Activated CD8-positive, alpha-beta memory T cell treated with anti-CD3 and anti-CD28 coated beads for 1 hour (primary cell): Measurements from ENCODE around the gene IRAK2.
"Not testable (repeated sequence)": the region's sequence is repeated elsewhere in the genome, so short reads cannot be mapped to it uniquely, and the experiment has no call there.

Source experiments
- DNase-seq, 2 donors: peaks; one replicate each; pipeline ENCODE4 v3.0.0-alpha.2; 2020; ENCODE audit warnings: low read depth in 1 of 2; ENCODE audit errors: extremely low read depth in 1 of 2

Gene IRAK2

GRCh38 chr3:10164546-10165393, at the start of gene IRAK2:
Gene IRAK2, plus strand, starts transcription at chr3:10164919. Its CDS starts 36 bp downstream, at chr3:10164955.
- peak in 1 of 2 donors; percentile 47 for DNase-seq

DNA sequence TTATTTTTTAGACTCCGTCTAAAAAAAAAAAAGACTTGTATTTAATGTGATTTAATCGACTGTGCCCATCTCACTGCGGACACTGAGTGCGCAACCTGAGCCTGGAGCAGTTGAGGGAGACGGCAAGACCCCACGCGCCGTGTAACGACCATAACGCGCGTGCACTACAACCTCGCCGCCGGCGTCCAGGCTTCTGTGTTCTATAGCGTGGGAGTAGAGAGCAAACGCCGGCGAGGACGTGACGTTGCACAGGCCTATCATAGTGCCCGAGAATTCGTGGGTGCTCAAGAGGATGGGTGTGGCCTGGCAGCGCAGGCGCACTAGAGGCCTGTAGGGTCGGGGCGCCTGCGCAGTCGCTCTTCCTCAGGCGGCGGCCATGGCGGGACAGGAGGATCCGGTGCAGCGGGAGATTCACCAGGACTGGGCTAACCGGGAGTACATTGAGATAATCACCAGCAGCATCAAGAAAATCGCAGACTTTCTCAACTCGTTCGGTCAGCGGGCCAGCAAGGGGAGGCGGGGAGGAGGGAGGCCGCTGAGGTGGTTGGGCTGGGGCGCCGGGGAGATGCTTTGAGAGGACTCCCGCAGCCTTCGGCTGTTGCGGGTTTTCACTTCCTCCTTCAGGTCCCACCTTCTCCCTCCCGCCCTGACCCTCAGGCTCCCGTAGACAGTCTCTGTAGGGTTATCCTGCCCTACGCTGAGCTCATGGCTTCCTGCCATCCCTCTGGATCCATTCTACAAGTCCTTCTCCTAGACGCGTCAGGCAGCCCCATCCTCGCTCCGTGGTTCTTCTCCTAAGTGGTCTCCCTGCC, 49.2 kb upstream of the IRAK2 start, which contains the start of gene BRK1:
Gene BRK1, plus strand, starts transcription at position 350 of the 812 bp plus-strand sequence. Its CDS starts 27 bp downstream, at position 377.
- DNase-seq: peak; percentile 85 to 88

DNA sequence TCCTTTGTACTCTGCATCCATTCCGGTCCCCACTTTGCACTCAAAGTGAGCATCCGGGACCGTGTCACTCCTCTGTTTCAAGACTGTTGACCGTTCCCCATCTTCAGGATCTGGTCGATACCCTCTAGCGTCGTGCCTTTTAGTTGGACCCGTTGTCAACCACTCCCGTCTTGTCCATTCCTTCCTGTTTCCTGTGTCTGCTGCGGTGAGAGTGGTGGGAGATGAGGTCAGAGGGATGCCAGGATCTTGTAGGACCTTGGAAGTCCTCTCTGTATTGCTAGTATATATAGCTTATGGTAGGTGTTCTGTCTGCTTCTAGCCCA, 48.6 kb upstream of the IRAK2 start:
- DNase-seq: no peak

DNA sequence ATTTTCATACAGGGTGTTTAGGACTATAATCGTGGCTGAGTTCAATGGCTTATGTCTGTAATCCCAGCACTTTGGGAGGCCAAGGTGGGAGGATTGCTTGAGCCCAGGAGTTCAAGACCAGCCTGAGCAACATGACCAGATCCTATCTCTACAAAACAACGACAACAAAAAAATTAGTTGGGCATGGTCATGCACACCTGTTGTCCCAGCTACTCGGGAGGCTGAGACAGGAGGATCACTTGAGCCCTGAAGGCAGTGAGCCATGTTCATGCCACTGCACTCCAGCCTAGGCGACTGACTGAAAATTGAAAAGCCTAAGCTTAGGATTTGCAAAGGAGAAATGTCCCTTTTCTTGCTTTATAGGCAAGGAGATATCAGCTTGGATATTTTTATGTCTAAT, 47.8 kb upstream of the IRAK2 start:
- no peak for DNase-seq

DNA sequence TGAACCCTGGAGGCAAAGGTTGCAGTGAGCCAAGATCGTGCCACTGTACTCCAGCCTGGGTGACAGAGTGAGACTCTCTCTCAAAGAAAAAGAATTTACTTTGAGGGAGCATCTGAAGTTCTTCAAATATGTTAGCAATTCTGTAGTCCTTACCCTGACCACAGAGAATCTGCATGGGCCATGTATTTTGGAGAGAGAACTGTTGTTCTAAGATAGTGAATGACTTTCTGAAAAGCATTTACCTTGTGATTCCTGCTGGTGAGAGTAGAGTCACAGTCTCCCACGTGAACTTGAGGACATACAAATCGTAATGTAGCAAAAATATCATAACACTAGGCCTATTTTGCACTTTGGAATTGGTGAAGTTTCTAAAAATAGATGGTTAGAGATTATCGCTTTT, 45.3 kb upstream of the IRAK2 start:
- DNase-seq: no peak

DNA sequence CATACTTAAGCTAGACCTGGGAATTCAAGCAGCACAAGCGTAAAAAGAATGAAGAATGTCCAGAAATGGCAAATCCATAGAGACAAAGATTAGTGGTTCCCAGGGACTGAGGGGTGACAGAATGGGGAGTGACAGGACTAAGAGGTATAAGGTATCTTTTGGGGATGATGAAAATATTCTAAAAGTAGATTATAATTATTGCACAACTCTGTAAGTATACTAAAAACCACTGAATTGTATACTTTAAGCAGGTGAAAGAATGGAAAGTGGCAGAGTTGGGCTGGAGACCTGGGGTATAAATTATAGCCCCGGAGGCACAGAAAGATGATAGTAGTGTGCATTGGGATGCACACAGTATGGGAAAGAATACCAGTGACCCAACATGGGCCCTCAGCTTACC, 43.7 kb upstream of the IRAK2 start:
- no peak for DNase-seq

DNA sequence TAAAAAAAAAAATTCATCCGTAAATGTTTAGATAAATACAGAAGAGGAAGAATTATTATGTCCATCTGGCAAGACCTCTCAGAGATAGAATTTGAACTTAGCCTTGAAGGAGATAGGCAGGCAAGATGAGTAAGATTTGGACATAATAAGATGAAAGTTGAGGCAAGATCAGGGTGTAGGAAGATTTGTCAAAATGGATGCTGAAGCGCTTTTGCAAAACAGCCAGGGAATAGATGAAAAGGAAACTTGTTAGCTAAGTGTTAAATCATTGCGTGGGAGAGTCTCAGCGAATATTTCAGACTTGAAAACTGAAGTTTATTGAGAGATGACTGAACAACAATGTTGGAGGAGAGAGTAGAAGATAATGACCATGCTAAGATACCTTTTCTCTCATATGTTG, 42.0 kb upstream of the IRAK2 start:
- no peak for DNase-seq

- not testable (repeated sequence) for DNase-seq
Measured at GRCh38 chr3:10135872-10136271, 28.8 kb upstream of the IRAK2 start.

GRCh38 chr3:10136426-10137005, 28.2 kb upstream of the IRAK2 start:
- no peak for DNase-seq

DNA sequence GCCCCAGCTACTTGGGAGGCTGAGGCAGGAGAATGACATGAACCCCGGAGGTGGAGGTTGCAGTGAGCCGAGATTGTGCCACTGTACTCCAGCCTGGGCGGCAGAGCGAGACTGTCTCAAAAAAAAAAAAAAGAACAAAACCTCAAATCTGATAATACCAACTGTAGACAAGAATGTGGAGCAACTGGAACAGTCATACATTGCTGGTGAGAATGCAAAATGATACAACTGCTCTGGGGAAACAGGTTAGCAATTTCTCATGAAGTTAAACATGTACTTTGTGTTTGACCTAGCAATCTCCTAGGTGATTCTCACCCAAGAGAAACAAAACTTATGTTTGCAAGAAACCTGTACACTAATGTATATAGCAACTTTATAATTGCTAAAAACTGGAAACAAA, 27.5 kb upstream of the IRAK2 start:
- no peak for DNase-seq

- no peak for DNase-seq
Measured at GRCh38 chr3:10140996-10141546, 23.6 kb upstream of the IRAK2 start.

GRCh38 chr3:10142707-10143560, 21.8 kb upstream of the IRAK2 start:
- no peak for DNase-seq

- no peak for DNase-seq
Measured at GRCh38 chr3:10145685-10146084, 19.0 kb upstream of the IRAK2 start.

- DNase-seq: no peak
Measured at GRCh38 chr3:10149226-10149625, 15.5 kb upstream of the IRAK2 start.

GRCh38 chr3:10150987-10151386, 13.7 kb upstream of the IRAK2 start:
- DNase-seq: no peak

- DNase-seq: no peak
Measured at GRCh38 chr3:10154335-10155122, 10.2 kb upstream of the IRAK2 start.

- no peak for DNase-seq
Measured at GRCh38 chr3:10155123-10155472, 9.6 kb upstream of the IRAK2 start.

- no peak for DNase-seq
Measured at GRCh38 chr3:10155658-10156057, 9.1 kb upstream of the IRAK2 start.

- DNase-seq: no peak
Measured at GRCh38 chr3:10157031-10157430, 7.7 kb upstream of the IRAK2 start.

- DNase-seq: not testable (repeated sequence)
Measured at GRCh38 chr3:10158555-10158954, 6.2 kb upstream of the IRAK2 start.
